GM19455 (cell line): ENCODE data around the gene PGC.
A peak's percentile ranks its signal among the peaks of the same experiment; 100 is the strongest.

Experiments used
- ATAC-seq: cut with Tn5 transposase; IDR thresholded peaks from one replicate; pipeline ENCODE4 v1.9.1; 2021; ENCODE audit not compliant: unreplicated experiment

PGC gene

GRCh38 chr6:41750374-41750773 lies 3.2 kb upstream of the PGC start:
- no peak for ATAC-seq

- ATAC-seq, result no peak
Observed at GRCh38 chr6:41748542-41748941, 1.3 kb upstream of the PGC start.

- ATAC-seq, result no peak
Observed at GRCh38 chr6:41748102-41748477, 893 bp upstream of the PGC start.

GRCh38 chr6:41746107-41746506 lies 1.1 kb downstream of the PGC start:
- ATAC-seq, result no peak

- no peak for ATAC-seq
Observed at GRCh38 chr6:41744236-41744787, 2.9 kb downstream of the PGC start.

GRCh38 chr6:41743406-41744235 lies 3.6 kb downstream of the PGC start:
- no peak for ATAC-seq

- ATAC-seq, result no peak
Observed at GRCh38 chr6:41741625-41742490, 5.3 kb downstream of the PGC start.

GRCh38 chr6:41740366-41741162 lies 6.6 kb downstream of the PGC start:
- ATAC-seq, result no peak

- ATAC-seq, result no peak
Observed at GRCh38 chr6:41739041-41739440, 8.2 kb downstream of the PGC start.

- ATAC-seq, result no peak
Observed at GRCh38 chr6:41737591-41738130, 9.5 kb downstream of the PGC start.

GRCh38 chr6:41736800-41737555 lies 10.2 kb downstream of the PGC start:
- ATAC-seq, result no peak

- ATAC-seq, result no peak
Observed at GRCh38 chr6:41736186-41736733, 10.9 kb downstream of the PGC start.

- ATAC-seq, result peak; percentile 53
Observed at GRCh38 chr6:41735427-41736185, 11.6 kb downstream of the PGC start, which contains the start of gene TFEB. Gene TFEB (minus strand): TSS chr6:41735608. CDS start chr6:41691213, 44,395 bp downstream.

- peak; percentile 22 for ATAC-seq
Observed at GRCh38 chr6:41734666-41735426, 12.4 kb downstream of the PGC start.

- peak; percentile 33 for ATAC-seq
Observed at GRCh38 chr6:41733707-41734665, 13.2 kb downstream of the PGC start.

GRCh38 chr6:41733360-41733706 lies 13.9 kb downstream of the PGC start:
- no peak for ATAC-seq
